ENCODE results near the gene ATXN2. TPM values are rescaled to one million over a fixed set of nuclear protein-coding genes. Genes with fewer than 3 reads are reported as not detected.

The ATXN2 gene
- total and polyA plus RNA-seq, 2 of the 4 experiments (the other 2 are of a cell fraction), result 12.4 to 66.5 TPM

GRCh38 chr12:111532751-111533150, 66.4 kb downstream of the ATXN2 start:
- no peak overlapping the region for H3K23ac ChIP-seq (ENCODE audit: low read depth, low read length)
- H2AK5ac ChIP-seq (ENCODE audit: low read depth, low read length), result no peak overlapping the region
- H2AK9ac ChIP-seq (replicated peaks; ENCODE audit: low read depth, low read length, poor library complexity), result no peak overlapping the region
- H3K9me3 ChIP-seq (ENCODE audit: control insufficient read depth, insufficient read depth, low read length), result no peaks in the 10 kb centered on the region
- CTCF ChIA-PET, result no interaction called here
- H3K4me3 ChIP-seq (ENCODE audit: insufficient read depth, low read depth, low read length), result no peak overlapping the region
- no peak overlapping the region for H4K8ac ChIP-seq (ENCODE audit: low read depth in 2 of 2, low read length in 2 of 2)
- no peak overlapping the region for H3K18ac ChIP-seq (ENCODE audit: low read depth, low read length)
- intact Hi-C loops (cut with micrococcal nuclease) (no loop called here), dilution Hi-C loops (cut with HindIII; ENCODE audit: low sequenced_read_pairs, unreplicated experiment) (no loop called here), in situ Hi-C loops (cut with MboI; ENCODE audit: low sequenced_read_pairs) (no loop called here)
- no peak overlapping the region for H2BK20ac ChIP-seq (ENCODE audit: low read depth, low read length)
- no peak overlapping the region for H3K4ac ChIP-seq (ENCODE audit: low read depth, low read length)
- H4K20me1 ChIP-seq (ENCODE audit: insufficient read depth, low read length), result peaks cover 14% of the 10 kb centered on the region; the same call in 1 of the 2 replicates
- no peak for ATAC-seq (ENCODE audit: low read depth)
- H3K27ac ChIP-seq (ENCODE audit: insufficient read depth, low read length), result no peak overlapping the region
- no peak overlapping the region for H3K14ac ChIP-seq (replicated peaks; ENCODE audit: low read depth, low read length)
- no peak overlapping the region for H3K56ac ChIP-seq (ENCODE audit: extremely low read depth, insufficient read depth, low read length)
- peaks cover 23% of the 10 kb centered on the region for H3K36me3 ChIP-seq (ENCODE audit: control insufficient read depth, insufficient read depth, low read length)
- H2BK120ac ChIP-seq (ENCODE audit: low read depth, low read length), result no peak overlapping the region
- H3K79me1 ChIP-seq (ENCODE audit: low read depth in 1 of 2, low read length in 2 of 2), result peaks cover 23 to 32% of the 10 kb centered on the region in 2 experiments
- no TSS peak for BruUV-seq (replicated peaks)
- no peaks in the 10 kb centered on the region for H3K9me1 ChIP-seq (ENCODE audit: insufficient read depth, low read length)
- H4K91ac ChIP-seq (ENCODE audit: insufficient read depth, low read depth, low read length), result no peak overlapping the region
- no peak overlapping the region for H2AFZ ChIP-seq (replicated peaks; ENCODE audit: low read length, poor library complexity)
- H3K4me1 ChIP-seq (ENCODE audit: control insufficient read depth, insufficient read depth, low read length), result no peaks in the 10 kb centered on the region
- no peak overlapping the region for H2BK5ac ChIP-seq (ENCODE audit: low read depth, low read length, poor library complexity, severe bottlenecking)
- TF ChIP-seq ELK1 (IDR thresholded peaks at IDR 0.05; ENCODE audit: borderline replicate concordance, low read depth, low read length) (no peak), USF2 (IDR thresholded peaks at IDR 0.05; ENCODE audit: low read depth, low read length) (no peak)
- POLR2A ChIA-PET (ENCODE audit: unreplicated experiment), result interaction anchor here (0.6 kb wide), 1 partner anchor 153 kb away, joined by 3 read pairs; no protein-coding TSS in a partner anchor
- H3K9ac ChIP-seq (ENCODE audit: low read depth, low read length), result no peak overlapping the region
- H3K27me3 ChIP-seq (ENCODE audit: control insufficient read depth, insufficient read depth, low read length), result no peaks in the 10 kb centered on the region
- H3K4me2 ChIP-seq (ENCODE audit: low read depth, low read length), result no peak overlapping the region
- no peak overlapping the region for H4K5ac ChIP-seq (ENCODE audit: low read depth, low read length)
- whole genome bisulfite sequencing, 2 experiments (ENCODE audit: extremely low coverage in 2 of 2, insufficient read length in 1 of 2), result no CpG with 5 or more reads among the region's 2 CpGs
- H2BK15ac ChIP-seq (ENCODE audit: low read depth, low read length), result no peak overlapping the region
- DNase-seq, result no peak
